ENCODE data around the gene B4GALT3.

Gene B4GALT3

GRCh38 chr1:161159913-161160243 is 17.4 kb downstream of the B4GALT3 start:
- no peak for DNase-seq

GRCh38 chr1:161159087-161159912 is 18.0 kb downstream of the B4GALT3 start, which contains the start of gene USP21:
Gene USP21, plus strand, starts transcription at chr1:161159500. Its CDS starts 1,141 bp downstream, at chr1:161160641.
- peak; percentile 92 to 96 for DNase-seq

- no peak for DNase-seq
Observed at GRCh38 chr1:161158316-161159010, 18.8 kb downstream of the B4GALT3 start.

GRCh38 chr1:161157867-161158266 is 19.4 kb downstream of the B4GALT3 start:
- no peak for DNase-seq

- DNase-seq, result peak; percentile 76 to 89
Observed at GRCh38 chr1:161153682-161154337, 23.5 kb downstream of the B4GALT3 start, which contains the start of gene UFC1. Gene UFC1, plus strand, starts transcription at chr1:161153978. Its CDS starts 20 bp downstream, at chr1:161153998.

- no peak for DNase-seq
Observed at GRCh38 chr1:161153176-161153575, 24.1 kb downstream of the B4GALT3 start.

- no peak for DNase-seq
Observed at GRCh38 chr1:161145832-161146231, 31.5 kb downstream of the B4GALT3 start.

- DNase-seq, result no peak
Observed at GRCh38 chr1:161140755-161141400, 36.4 kb downstream of the B4GALT3 start.

GRCh38 chr1:161139766-161140165 is 37.5 kb downstream of the B4GALT3 start:
- DNase-seq, result peak in 1 of 2 experiments; percentile 26

- no peak for DNase-seq
Observed at GRCh38 chr1:161138431-161138830, 38.9 kb downstream of the B4GALT3 start.

- DNase-seq, result no peak
Observed at GRCh38 chr1:161137881-161138280, 39.4 kb downstream of the B4GALT3 start.

- no peak for DNase-seq
Observed at GRCh38 chr1:161133220-161133740, 44.0 kb downstream of the B4GALT3 start.

GRCh38 chr1:161132410-161133219 is 44.7 kb downstream of the B4GALT3 start, which contains the start of gene DEDD:
Gene DEDD, minus strand, starts transcription at chr1:161132667. Its CDS starts 8,205 bp downstream, at chr1:161124462.
- peak; percentile 87 to 98 for DNase-seq

- DNase-seq, result no peak
Observed at GRCh38 chr1:161131523-161132409, 45.5 kb downstream of the B4GALT3 start.

- no peak for DNase-seq
Observed at GRCh38 chr1:161130266-161130665, 47.0 kb downstream of the B4GALT3 start.

- no peak for DNase-seq
Observed at GRCh38 chr1:161128591-161129420, 48.5 kb downstream of the B4GALT3 start.

GRCh38 chr1:161127649-161128048 is 49.7 kb downstream of the B4GALT3 start:
- DNase-seq, result no peak

GRCh38 chr1:161122967-161123366 is 54.3 kb downstream of the B4GALT3 start:
- no peak for DNase-seq

GRCh38 chr1:161121834-161122233 is 55.5 kb downstream of the B4GALT3 start:
- no peak for DNase-seq
